Ascending aorta (tissue), 2 donors: ENCODE measurements around the gene P2RY14. TPM values are rescaled to one million over a fixed set of nuclear protein-coding genes. Genes with fewer than 3 reads are reported as not detected.

ENCODE experiments used
- DNase-seq, 2 donors: peaks; one replicate each; pipeline ENCODE4 v3.0.0-alpha.2; 2019; ENCODE audit warnings: low spot score in 2 of 2
- H3K27ac ChIP-seq, 2 donors: fragments of 200-600 bp; sonication (generic); one replicate each; pipeline ENCODE4 v1.5.1; 2016 to 2017; ENCODE audit warnings: mild to moderate bottlenecking in 1 of 2
- H3K27me3 ChIP-seq: fragments of 200-600 bp; sonication (generic); one replicate; pipeline ENCODE4 v1.5.1; 2017
- H3K36me3 ChIP-seq, 2 donors: fragments of 200-600 bp; sonication (generic); one replicate each; pipeline ENCODE4 v1.5.1; 2016
- H3K4me1 ChIP-seq, 2 donors: fragments of 200-600 bp; sonication (generic); one replicate each; pipeline ENCODE4 v1.5.1; 2016 to 2017; ENCODE audit warnings: mild to moderate bottlenecking in 1 of 2
- H3K4me3 ChIP-seq, 2 donors: fragments of 200-600 bp; sonication (generic); one replicate each; pipeline ENCODE4 v1.5.1; 2016 to 2017; ENCODE audit warnings: mild to moderate bottlenecking in 1 of 2
- H3K9me3 ChIP-seq, 2 donors: fragments of 200-600 bp; sonication (generic); one replicate each; pipeline ENCODE4 v1.5.1; 2016
- intact Hi-C: fragments of 100-400 bp; cut with DNase I; formaldehyde crosslinking; loops from one replicate; pipeline ENCODE4 v1.15.1; 2023
- total RNA-seq: library from RNA; depleted of rRNA; stranded (reverse); fragments of >200 nt; gene quantifications from one replicate; pipeline ENCODE4 v1.1.0, GENCODE V29; 2016
- TF ChIP-seq, protein P1 (sequence below), 3 experiments: fragments of 200-600 bp in 2 of 3; fragments of 450-650 bp in 1 of 3; sonication (generic) in 2 of 3; IDR thresholded peaks; one replicate each; pipeline ENCODE4 v1.5.1; 2016 to 2019; ENCODE audit warnings: antibody characterized with exemption in 3 of 3, mild to moderate bottlenecking in 1 of 3, moderate library complexity in 1 of 3

P2RY14 gene
- total RNA-seq, 1 donor from 2014 or later, result 2.7 TPM

DNA sequence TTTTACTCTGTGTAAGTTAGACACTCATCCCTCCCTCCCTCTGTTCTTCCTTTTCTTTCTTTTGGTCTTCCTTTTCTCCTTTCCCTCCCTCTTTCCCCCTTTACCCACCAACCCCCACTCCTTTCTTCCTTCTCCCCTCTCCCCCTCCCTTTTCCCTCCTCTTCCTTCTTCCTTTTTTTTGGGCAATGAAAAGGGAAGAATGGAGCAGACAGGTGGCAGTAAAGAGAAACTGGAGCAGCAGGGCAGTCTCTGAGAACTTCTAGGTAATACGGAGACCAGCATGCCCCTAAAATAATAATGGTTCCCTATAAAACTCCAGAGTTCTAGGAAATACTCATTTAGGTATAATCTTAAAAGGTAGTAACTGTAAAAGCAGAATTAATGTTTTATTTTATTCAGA, 63.9 kb downstream of the P2RY14 start:
- intact Hi-C loops, result no loop called here
- no peak for DNase-seq
- TF ChIP-seq, protein P1, sequence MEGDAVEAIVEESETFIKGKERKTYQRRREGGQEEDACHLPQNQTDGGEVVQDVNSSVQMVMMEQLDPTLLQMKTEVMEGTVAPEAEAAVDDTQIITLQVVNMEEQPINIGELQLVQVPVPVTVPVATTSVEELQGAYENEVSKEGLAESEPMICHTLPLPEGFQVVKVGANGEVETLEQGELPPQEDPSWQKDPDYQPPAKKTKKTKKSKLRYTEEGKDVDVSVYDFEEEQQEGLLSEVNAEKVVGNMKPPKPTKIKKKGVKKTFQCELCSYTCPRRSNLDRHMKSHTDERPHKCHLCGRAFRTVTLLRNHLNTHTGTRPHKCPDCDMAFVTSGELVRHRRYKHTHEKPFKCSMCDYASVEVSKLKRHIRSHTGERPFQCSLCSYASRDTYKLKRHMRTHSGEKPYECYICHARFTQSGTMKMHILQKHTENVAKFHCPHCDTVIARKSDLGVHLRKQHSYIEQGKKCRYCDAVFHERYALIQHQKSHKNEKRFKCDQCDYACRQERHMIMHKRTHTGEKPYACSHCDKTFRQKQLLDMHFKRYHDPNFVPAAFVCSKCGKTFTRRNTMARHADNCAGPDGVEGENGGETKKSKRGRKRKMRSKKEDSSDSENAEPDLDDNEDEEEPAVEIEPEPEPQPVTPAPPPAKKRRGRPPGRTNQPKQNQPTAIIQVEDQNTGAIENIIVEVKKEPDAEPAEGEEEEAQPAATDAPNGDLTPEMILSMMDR (IDR thresholded peaks at IDR 0.05), result no peak
- Histone ChIP-seq H3K27me3 (no peaks in the 10 kb centered on the region), H3K36me3 (no peaks in the 10 kb centered on the region), H3K9me3 (no peaks in the 10 kb centered on the region), H3K4me3 (no peak overlapping the region), H3K27ac (no peak overlapping the region), H3K4me1 (no peaks in the 10 kb centered on the region)

DNA sequence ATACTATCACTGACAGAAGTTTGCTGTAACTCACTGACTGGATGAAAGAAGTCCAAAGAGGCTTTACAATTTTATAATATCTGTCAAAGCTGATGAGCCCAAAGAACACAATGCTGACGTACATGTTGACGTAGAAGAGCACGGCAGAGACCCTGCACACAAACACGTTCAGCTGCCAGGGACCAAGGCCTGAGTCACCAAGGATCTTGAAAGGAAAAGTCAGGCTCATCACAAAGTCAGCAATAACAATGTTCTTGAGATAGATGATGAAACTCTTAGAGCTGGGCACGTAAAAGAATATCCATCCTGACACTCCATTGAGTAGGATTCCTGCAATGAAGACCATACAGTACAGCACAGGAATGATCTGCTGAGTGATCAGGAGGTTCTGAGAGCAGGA, 64.5 kb downstream of the P2RY14 start:
- Histone ChIP-seq H3K27me3 (no peaks in the 10 kb centered on the region), H3K4me3 (no peak overlapping the region), H3K27ac (no peak overlapping the region), H3K4me1 (no peaks in the 10 kb centered on the region), H3K9me3 (no peaks in the 10 kb centered on the region), H3K36me3 (no peaks in the 10 kb centered on the region)
- DNase-seq, result no peak
- intact Hi-C loops, result no loop called here
- TF ChIP-seq, protein P1 (IDR thresholded peaks at IDR 0.05), result no peak

DNA sequence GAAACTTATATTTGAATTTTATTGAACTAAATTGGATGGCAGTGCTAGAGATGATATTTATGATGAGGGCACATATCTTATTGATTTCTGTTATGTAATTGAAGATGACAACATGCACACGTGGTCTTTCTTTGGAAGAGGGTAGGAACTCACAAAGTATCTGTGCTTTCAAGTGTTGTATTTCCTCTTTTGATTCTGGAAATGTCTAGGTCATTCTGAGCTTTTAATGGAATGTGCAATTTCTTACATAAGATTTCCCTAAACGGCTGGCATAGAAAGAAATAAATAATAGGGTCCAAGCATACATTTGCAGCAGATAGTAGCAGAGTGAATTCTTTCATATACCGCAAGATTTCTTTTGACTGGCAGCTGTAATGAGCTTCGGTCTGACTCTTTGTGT, 65.2 kb downstream of the P2RY14 start:
- Histone ChIP-seq H3K4me3 (no peak overlapping the region), H3K36me3 (no peaks in the 10 kb centered on the region), H3K27me3 (no peaks in the 10 kb centered on the region), H3K9me3 (no peaks in the 10 kb centered on the region), H3K27ac (no peak overlapping the region), H3K4me1 (no peaks in the 10 kb centered on the region)
- DNase-seq, result no peak
- TF ChIP-seq, protein P1 (IDR thresholded peaks at IDR 0.05), result no peak
- intact Hi-C loops, result no loop called here

DNA sequence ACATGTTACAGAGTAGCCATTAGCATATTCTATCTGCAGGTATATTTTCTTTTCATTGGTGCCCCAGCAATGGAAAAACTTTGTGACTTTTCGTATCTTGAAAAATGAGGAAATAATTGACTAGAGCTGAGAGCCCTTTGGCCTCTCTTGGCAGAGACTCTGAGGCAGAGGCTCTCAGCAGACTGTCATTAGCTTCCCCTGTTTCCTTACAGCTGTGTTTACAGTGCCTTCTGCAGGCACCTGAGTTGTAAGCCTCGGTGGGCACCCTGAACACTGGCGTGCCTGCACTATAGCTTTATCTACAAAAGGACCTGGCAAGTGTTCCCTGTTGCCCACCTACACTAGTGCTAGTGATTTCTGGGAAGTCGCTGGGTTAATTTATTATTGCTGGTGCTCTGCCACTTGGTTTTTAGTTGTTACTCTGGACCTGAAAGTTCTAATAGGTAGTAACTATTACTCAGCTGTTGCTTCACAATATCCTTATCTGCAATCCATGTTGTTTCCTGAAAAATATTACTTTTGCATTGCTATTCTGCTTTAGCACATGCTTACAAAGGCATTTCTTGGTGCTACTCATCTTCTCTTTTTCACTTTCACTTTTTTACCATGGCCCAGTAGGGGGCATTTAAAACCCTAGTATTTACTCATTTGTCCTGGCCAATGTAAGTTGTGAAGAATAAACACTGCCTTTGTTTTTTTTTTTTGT, 67.5 kb downstream of the P2RY14 start:
- H3K9me3 ChIP-seq, result no peaks in the 10 kb centered on the region
- H3K36me3 ChIP-seq, result no peaks in the 10 kb centered on the region
- intact Hi-C loops, result no loop called here
- H3K27ac ChIP-seq, result no peak overlapping the region
- H3K4me1 ChIP-seq, result no peaks in the 10 kb centered on the region
- no peak overlapping the region for H3K4me3 ChIP-seq
- DNase-seq, result no peak
- TF ChIP-seq, protein P1 (IDR thresholded peaks at IDR 0.05), result no peak
- H3K27me3 ChIP-seq, result no peaks in the 10 kb centered on the region

DNA sequence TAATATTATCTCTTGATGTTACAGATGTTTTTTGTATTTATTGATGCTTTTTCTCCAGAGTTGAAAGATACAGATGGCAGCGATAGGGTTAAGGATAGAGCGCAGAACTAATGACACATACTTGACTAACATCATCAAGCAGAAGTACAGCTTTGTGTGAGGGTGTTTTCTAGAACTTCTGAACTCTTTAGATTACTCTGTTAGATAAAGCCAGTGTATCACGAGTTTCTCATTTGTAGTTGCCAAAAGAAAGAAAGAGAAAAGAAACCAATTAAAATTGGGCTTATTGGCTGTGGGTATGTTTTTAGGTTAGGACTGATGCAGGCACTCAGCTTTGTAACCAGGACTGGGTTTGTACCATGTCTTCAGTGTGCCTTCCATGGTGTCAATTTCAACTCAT, 68.7 kb downstream of the P2RY14 start:
- DNase-seq, result no peak
- TF ChIP-seq, protein P1 (IDR thresholded peaks at IDR 0.05), result no peak
- H3K36me3 ChIP-seq, result no peaks in the 10 kb centered on the region
- no peaks in the 10 kb centered on the region for H3K9me3 ChIP-seq
- no peak overlapping the region for H3K4me3 ChIP-seq
- H3K4me1 ChIP-seq, result no peaks in the 10 kb centered on the region
- H3K27me3 ChIP-seq, result no peaks in the 10 kb centered on the region
- no peak overlapping the region for H3K27ac ChIP-seq
- intact Hi-C loops, result no loop called here

DNA sequence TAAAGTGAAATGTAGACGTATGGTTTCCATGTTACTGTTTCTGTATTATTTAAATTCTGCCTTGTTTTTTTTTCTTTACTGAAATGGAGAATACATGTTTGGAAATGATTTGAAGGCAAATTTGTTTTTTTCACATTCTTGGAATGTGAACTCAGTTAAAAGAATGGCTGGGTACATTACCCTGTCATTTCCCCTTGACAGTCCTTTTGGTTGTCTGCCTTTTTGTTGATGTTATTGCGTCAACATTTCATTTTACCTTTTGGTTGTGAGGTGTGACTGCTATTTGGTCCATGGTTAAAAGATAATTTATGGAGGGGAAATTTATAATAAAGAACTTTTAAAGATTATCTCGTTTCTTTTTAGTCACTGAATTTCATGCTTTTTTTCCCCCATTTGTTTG, 72.1 kb downstream of the P2RY14 start:
- DNase-seq, result no peak
- intact Hi-C loops, result no loop called here
- no peaks in the 10 kb centered on the region for H3K36me3 ChIP-seq
- no peaks in the 10 kb centered on the region for H3K4me1 ChIP-seq
- no peak overlapping the region for H3K27ac ChIP-seq
- no peak overlapping the region for H3K4me3 ChIP-seq
- no peaks in the 10 kb centered on the region for H3K9me3 ChIP-seq
- no peaks in the 10 kb centered on the region for H3K27me3 ChIP-seq
- TF ChIP-seq, protein P1 (IDR thresholded peaks at IDR 0.05), result no peak
